Endothelial cell of umbilical vein (primary cell): Measurements from ENCODE around the gene WNT16. TPM values are rescaled to one million over a fixed set of nuclear protein-coding genes. Genes with fewer than 3 reads are reported as not detected.

Source experiments
- BruUV-seq: library from RNA; stranded (reverse); fragments of 400-500 nt; replicated peaks from 2 replicates; lab custom pipeline; 2021; lab: Mats Ljungman, UMichigan
- CTCF ChIA-PET: fragments of 300-600, 350-600 bp; sonication (Branson Sonifier 250); formaldehyde crosslinking; loops from one replicate; lab custom pipeline; 2021; ENCODE audit warnings: antibody characterized with exemption, inconsistent platforms; lab: Charles Lee
- POLR2A ChIA-PET: fragments of 300-600, 350-600 bp; sonication (Branson Sonifier 250); formaldehyde crosslinking; loops from one replicate; lab custom pipeline; 2021; ENCODE audit warnings: antibody characterized with exemption, inconsistent platforms; lab: Charles Lee
- DNase-seq: peaks from one replicate; pipeline ENCODE4 v3.0.0-alpha.2; 2011; ENCODE audit warnings: low read depth, low spot score
- FAIRE-seq: peaks from 2 replicates; lab custom pipeline; 2011; peaks lifted over from hg19 to GRCh38; lab: Jason Lieb, UNC
- H2AFZ ChIP-seq: 2 replicates; pipeline ENCODE4 v1.6.0; 2012; ENCODE audit warnings: low read depth, low read length, control low read depth, inconsistent platforms
- H3K27ac ChIP-seq: 2 replicates; pipeline ENCODE4 v1.5.1; 2011; ENCODE audit warnings: low read depth, mild to moderate bottlenecking, control low read depth, low read length, moderate library complexity; ENCODE audit not compliant: insufficient read depth
- H3K27me3 ChIP-seq, 2 experiments: 2 replicates each; pipeline versions ENCODE4 v1.6.0 to v1.6.1; 2011; ENCODE audit warnings: low read length in 2 of 2, mixed read lengths in 1 of 2; ENCODE audit not compliant: control insufficient read depth in 2 of 2, insufficient read depth in 2 of 2
- H3K36me3 ChIP-seq, 2 experiments: 2 replicates in 1 of 2; 3 replicates in 1 of 2; pipeline ENCODE4 v1.5.1; 2011; ENCODE audit warnings: low read length in 2 of 2, mild to moderate bottlenecking in 1 of 2, moderate library complexity in 1 of 2; ENCODE audit not compliant: control insufficient read depth in 2 of 2, insufficient read depth in 2 of 2; ENCODE audit errors: extremely low read depth in 1 of 2
- H3K4me1 ChIP-seq: 3 replicates; pipeline ENCODE4 v1.5.1; 2011; ENCODE audit warnings: mild to moderate bottlenecking, low read length; ENCODE audit not compliant: control insufficient read depth, insufficient read depth; ENCODE audit errors: extremely low read depth
- H3K4me2 ChIP-seq: 2 replicates; pipeline ENCODE4 v1.6.1; 2011; ENCODE audit warnings: low read length, control low read depth, mixed read lengths; ENCODE audit not compliant: insufficient read depth
- H3K4me3 ChIP-seq, 3 experiments: fragments of 200-600 bp in 1 of 3; sonication (generic), shearing (Covaris generic) in 1 of 3; replicated peaks in 1 of 3; 2 replicates each; pipeline ENCODE4 v1.5.1; 2011 to 2016; ENCODE audit warnings: control low read depth in 3 of 3, low read length in 3 of 3, mild to moderate bottlenecking in 2 of 3, inconsistent platforms in 1 of 3, low read depth in 1 of 3, moderate library complexity in 1 of 3; ENCODE audit not compliant: insufficient read depth in 1 of 3
- H3K79me2 ChIP-seq: 2 replicates; pipeline ENCODE4 v1.6.0; 2012; ENCODE audit warnings: low read length, inconsistent platforms; ENCODE audit not compliant: control insufficient read depth, insufficient read depth
- H3K9ac ChIP-seq: replicated peaks from 2 replicates; pipeline ENCODE3; 2011; ENCODE audit warnings: low read length, control low read depth; ENCODE audit not compliant: insufficient read depth; ENCODE audit errors: extremely low read depth
- H3K9me1 ChIP-seq: replicated peaks from 3 replicates; pipeline ENCODE4 v1.6.0; 2011; ENCODE audit warnings: mild to moderate bottlenecking, low read length; ENCODE audit not compliant: control insufficient read depth, insufficient read depth; ENCODE audit errors: extremely low read depth
- H3K9me3 ChIP-seq: replicated peaks from 2 replicates; pipeline ENCODE4 v1.5.1; 2012; ENCODE audit warnings: low read length, inconsistent platforms; ENCODE audit not compliant: control insufficient read depth, insufficient read depth
- H4K20me1 ChIP-seq: replicated peaks from 2 replicates; pipeline ENCODE3; 2011; ENCODE audit warnings: mild to moderate bottlenecking, low read length; ENCODE audit not compliant: control insufficient read depth, insufficient read depth; ENCODE audit errors: extremely low read depth
- CTCF ChIP-seq, 2 donors: IDR thresholded peaks; 1 replicate in 1 of 2; 2 replicates in 1 of 2; pipeline ENCODE4 v1.5.1; 2011; ENCODE audit warnings: low read length in 2 of 2, mild to moderate bottlenecking in 2 of 2, moderate library complexity in 2 of 2, control low read depth in 1 of 2, inconsistent platforms in 1 of 2, low read depth in 1 of 2; ENCODE audit not compliant: insufficient read depth in 1 of 2; ENCODE audit errors: extremely low read depth in 1 of 2
- EZH2 ChIP-seq: IDR thresholded peaks from 2 replicates; pipeline ENCODE4 v1.6.1; 2012; ENCODE audit warnings: borderline replicate concordance, low read depth, mild to moderate bottlenecking, moderate library complexity, low read length, inconsistent platforms; ENCODE audit not compliant: severe bottlenecking
- FOS ChIP-seq: IDR thresholded peaks from 2 replicates; pipeline ENCODE4 v1.6.1; 2011; ENCODE audit warnings: mild to moderate bottlenecking, low read length, moderate library complexity, borderline replicate concordance; ENCODE audit not compliant: insufficient read depth
- GATA2 ChIP-seq: IDR thresholded peaks from 2 replicates; pipeline ENCODE4 v1.7.0; 2011; ENCODE audit warnings: low read depth, mild to moderate bottlenecking, moderate library complexity, mixed read lengths, low read length; ENCODE audit not compliant: insufficient read length, insufficient read depth
- JUN ChIP-seq: IDR thresholded peaks from 2 replicates; pipeline ENCODE4 v1.6.1; 2011; ENCODE audit warnings: borderline replicate concordance, low read depth; ENCODE audit not compliant: insufficient read length, insufficient read depth
- MAX ChIP-seq: IDR thresholded peaks from 2 replicates; pipeline ENCODE4 v1.6.1; 2011; ENCODE audit not compliant: insufficient read depth, insufficient read length
- MYC ChIP-seq: IDR thresholded peaks from one replicate; pipeline ENCODE4 v1.6.1; 2011; ENCODE audit warnings: mild to moderate bottlenecking, low read depth, low read length
- POLR2A ChIP-seq: IDR thresholded peaks from 2 replicates; pipeline ENCODE4 v1.6.1; 2012; ENCODE audit warnings: low read depth, mild to moderate bottlenecking, control low read depth, low read length
- POLR2AphosphoS5 ChIP-seq: IDR thresholded peaks from 2 replicates; pipeline ENCODE4 v1.6.1; 2012; ENCODE audit warnings: low read depth, mild to moderate bottlenecking, control low read depth, low read length, moderate library complexity; ENCODE audit not compliant: insufficient read depth
- dilution Hi-C: fragments of 300-500 bp; cut with MboI; formaldehyde crosslinking; loops from one replicate; pipeline ENCODE4 v1.15.0; 2019; ENCODE audit warnings: low sequenced_read_pairs; ENCODE audit not compliant: extremely low pct_ligation_motif_present
- intact Hi-C: fragments of 100-400 bp; cut with micrococcal nuclease; formaldehyde crosslinking; loops from one replicate; pipeline ENCODE4 v1.10.0; 2022
- polyA plus RNA-seq, 4 experiments: library from polyadenylated mRNA; depleted of rRNA in 3 of 4; stranded (reverse) in 3 of 4; unstranded in 1 of 4; fragments of >200 nt; gene quantifications; 2 replicates each; pipeline versions ENCODE4 v1.2.1 to v1.2.3, GENCODE V29; 2011 to 2012; ENCODE audit warnings: missing spikeins in 1 of 4
- total RNA-seq: library from RNA; stranded (reverse); gene quantifications from 2 replicates; pipeline ENCODE4 v1.2.3, GENCODE V29; 2021

Gene WNT16
- total and polyA plus RNA-seq, 2 donors (not counting 3 experiments of a cell fraction or from before 2014, with no cell fraction given): not detected

GRCh38 chr7:121285066-121285667 lies 43.6 kb upstream of the WNT16 start:
- Histone ChIP-seq H3K79me2 (no peaks in the 10 kb centered on the region), H3K27me3 (no peaks in the 10 kb centered on the region), H3K9ac (no peak overlapping the region), H3K27ac (no peak overlapping the region), H3K9me3 (no peaks in the 10 kb centered on the region), H3K9me1 (no peaks in the 10 kb centered on the region), H3K4me2 (no peak overlapping the region), H3K36me3 (no peaks in the 10 kb centered on the region), H4K20me1 (no peaks in the 10 kb centered on the region), H3K4me3 (no peak overlapping the region), H3K4me1 (no peaks in the 10 kb centered on the region), H2AFZ (no peak overlapping the region)
- POLR2A ChIA-PET: no interaction called here
- FAIRE-seq (no peak), DNase-seq (no peak)
- CTCF ChIA-PET: no interaction called here
- TF ChIP-seq MAX (no peak), POLR2A (no peak), JUN (no peak), GATA2 (no peak), POLR2AphosphoS5 (no peak), MYC (no peak), FOS (no peak), EZH2 (no peak), CTCF (IDR thresholded peaks at IDR 0.05; ENCODE audit: extremely low read depth in 1 of 2, insufficient read depth in 1 of 2, low read depth in 1 of 2, low read length in 2 of 2) (no peak)
- intact Hi-C loops: no loop called here
- no TSS peak for BruUV-seq
- dilution Hi-C loops: no loop called here
